A549 (cell line): Measurements from ENCODE around the gene NTMT2. TPM values are rescaled to one million over a fixed set of nuclear protein-coding genes. Genes with fewer than 3 reads are reported as not detected.

Experiments
- ATAC-seq, 2 experiments: fragments of 200-7000 bp in 1 of 2; fragments of >200 bp in 1 of 2; cut with Nextera tagmentation in 1 of 2; cut with Tn5 transposase in 1 of 2; 3 replicates each; pipeline versions ENCODE4 v1.8.0 to v1.9.1; 2018 to 2020; ENCODE audit warnings: mild to moderate bottlenecking in 1 of 2, moderate library complexity in 1 of 2
- CTCF ChIA-PET: fragments of 300-600 bp; sonication (Branson Sonifier 250); formaldehyde crosslinking; extraction: SDS; loops from one replicate; lab custom pipeline; 2021; ENCODE audit warnings: antibody characterized with exemption, inconsistent platforms; lab: Yijun Ruan, JAX
- POLR2A ChIA-PET: fragments of 350-600 bp; formaldehyde crosslinking; extraction: SDS; loops from one replicate; lab custom pipeline; 2021; ENCODE audit warnings: antibody characterized with exemption, inconsistent platforms; lab: Yijun Ruan, JAX
- DNase-seq, 2 experiments: peaks; one replicate each; pipeline versions ENCODE4 v3.0.0 to v3.0.0-alpha.2; 2011 to 2016; ENCODE audit warnings: low read depth in 1 of 2, low spot score in 1 of 2
- FAIRE-seq: peaks from 2 replicates; lab custom pipeline; 2011; peaks lifted over from hg19 to GRCh38; lab: Jason Lieb, UNC
- H3K27ac ChIP-seq, 2 experiments: fragments of >200 bp; sonication (Bioruptor Twin); formaldehyde crosslinking; 3 replicates each; pipeline ENCODE4 v1.5.1; 2016 to 2017
- H3K4me1 ChIP-seq: fragments of >200 bp; sonication (Bioruptor Twin); formaldehyde crosslinking; 3 replicates; pipeline ENCODE4 v1.6.1; 2016
- H3K4me2 ChIP-seq: fragments of >200 bp; sonication (Bioruptor Twin); formaldehyde crosslinking; 3 replicates; pipeline ENCODE4 v1.6.1; 2016
- H3K4me3 ChIP-seq: fragments of >200 bp; sonication (Bioruptor Twin); formaldehyde crosslinking; 3 replicates; pipeline ENCODE4 v1.5.1; 2016
- H3K9me3 ChIP-seq: fragments of >200 bp; sonication (Bioruptor Twin); formaldehyde crosslinking; 3 replicates; pipeline ENCODE4 v1.6.1; 2016
- CHD4 ChIP-seq: fragments of 200-600 bp; sonication (generic); IDR thresholded peaks from 2 replicates; pipeline ENCODE4 v1.6.1; 2016; ENCODE audit warnings: antibody characterized with exemption, mild to moderate bottlenecking, borderline replicate concordance
- EP300 ChIP-seq, 2 experiments: fragments of >200 bp; sonication (Bioruptor Twin); formaldehyde crosslinking; IDR thresholded peaks; 2 replicates in 1 of 2; 3 replicates in 1 of 2; pipeline ENCODE4 v1.6.1; 2016 to 2017
- FOSB ChIP-seq: fragments of 250-450 bp; sonication (Bioruptor Pico); IDR thresholded peaks from 2 replicates; pipeline ENCODE4 v1.5.0; 2020; ENCODE audit warnings: mild to moderate bottlenecking, moderate library complexity
- FOSL2 ChIP-seq, 2 experiments: fragments of 450-650 bp in 1 of 2; fragments of >200 bp in 1 of 2; sonication (Bioruptor Twin) in 1 of 2; formaldehyde crosslinking; IDR thresholded peaks; 2 replicates each; pipeline versions ENCODE4 v1.5.0 to v1.6.1; 2016 to 2020; ENCODE audit warnings: mild to moderate bottlenecking in 1 of 2, moderate library complexity in 1 of 2
- FOXS1 ChIP-seq: fragments of 250-450 bp; sonication (Bioruptor Pico); IDR thresholded peaks from 2 replicates; pipeline ENCODE4 v1.5.0; 2020; ENCODE audit warnings: mild to moderate bottlenecking, moderate library complexity
- GATA3 ChIP-seq: IDR thresholded peaks from 2 replicates; pipeline ENCODE4 v1.6.1; 2012; ENCODE audit warnings: borderline replicate concordance
- HOXB13 ChIP-seq: fragments of 250-450 bp; sonication (Bioruptor Pico); IDR thresholded peaks from 2 replicates; pipeline ENCODE4 v1.5.0; 2020; ENCODE audit warnings: low read depth, mild to moderate bottlenecking, moderate library complexity
- NR3C1 ChIP-seq: fragments of >200 bp; sonication (Bioruptor Twin); formaldehyde crosslinking; IDR thresholded peaks from 3 replicates; pipeline ENCODE4 v1.6.1; 2017
- POLR2AphosphoS2 ChIP-seq: conservative IDR thresholded peaks from 2 replicates; pipeline ENCODE4 v1.6.1; 2012; ENCODE audit warnings: low read length, improper control_type of control experiment, inconsistent platforms
- ZFP36 ChIP-seq: fragments of 450-650 bp; IDR thresholded peaks from 2 replicates; pipeline ENCODE4 v1.6.1; 2014; ENCODE audit warnings: borderline replicate concordance; ENCODE audit not compliant: partially characterized antibody
- ZSCAN20 ChIP-seq: fragments of 250-450 bp; sonication (Bioruptor Pico); IDR thresholded peaks from 2 replicates; pipeline ENCODE4 v1.8.0; 2022; ENCODE audit warnings: mild to moderate bottlenecking, moderate library complexity
- WGBS: methylation state at CpG from one replicate; pipeline ENCODE4 v1.1.6; 2017; ENCODE audit errors: missing lambda C conversion rate; 5-methylcytosine and 5-hydroxymethylcytosine counted together
- polyA plus RNA-seq, 4 experiments: library from polyadenylated mRNA; depleted of rRNA in 3 of 4; stranded (reverse); fragments of >200 nt; fragmentation: RNase III in 1 of 4; extraction: RNeasy Plus Mini Kit Qiagen cat#74134 plus additional on column Dnase treatment in 1 of 4; gene quantifications; 2 replicates in 3 of 4; 3 replicates in 1 of 4; pipeline ENCODE4 v1.2.3, GENCODE V29; 2011 to 2017
- TF ChIP-seq, protein P1 (sequence below): fragments of 200-600 bp; sonication (generic); IDR thresholded peaks from 2 replicates; pipeline ENCODE4 v1.6.1; 2016; ENCODE audit warnings: antibody characterized with exemption, mild to moderate bottlenecking, moderate library complexity
- TF ChIP-seq, protein P2 (sequence below): IDR thresholded peaks from 2 replicates; pipeline ENCODE4 v1.6.1; 2012
- TF ChIP-seq, protein P3 (sequence below): fragments of 150-350 bp; IDR thresholded peaks from 2 replicates; pipeline ENCODE4 v1.6.1; 2014; ENCODE audit warnings: low read depth, mild to moderate bottlenecking, low read length

NTMT2 gene
- polyA plus RNA-seq, 2 of the 4 experiments (the other 2 are of a cell fraction) = not detected

DNA sequence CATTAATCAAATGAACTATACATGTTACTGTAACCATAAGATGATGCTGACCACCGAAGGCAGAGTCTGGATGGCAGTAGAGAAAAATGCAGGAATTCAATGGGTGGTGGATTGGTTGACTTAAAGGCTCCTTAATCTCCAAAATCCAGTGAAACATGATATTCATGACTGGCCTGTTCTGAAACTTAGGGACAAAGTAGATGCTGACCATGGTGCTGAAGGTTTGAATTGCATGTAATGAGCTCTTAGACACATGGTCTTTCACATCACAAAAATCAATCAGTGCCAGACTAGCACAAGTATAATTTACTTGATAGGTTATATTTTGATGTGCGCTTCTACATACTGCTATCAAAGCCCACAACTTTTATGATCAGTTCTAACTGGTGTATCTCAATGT, 30.9 kb upstream of the NTMT2 start:
- Histone ChIP-seq H3K4me1 (no peaks in the 10 kb centered on the region), H3K4me2 (no peak overlapping the region), H3K27ac (no peak overlapping the region), H3K9me3 (no peaks in the 10 kb centered on the region), H3K4me3 (no peak overlapping the region)
- ChIA-PET POLR2A (no interaction called here), CTCF (no interaction called here)
- no peak for DNase-seq
- TF ChIP-seq POLR2AphosphoS2 = no peak
- TF ChIP-seq, protein P1, sequence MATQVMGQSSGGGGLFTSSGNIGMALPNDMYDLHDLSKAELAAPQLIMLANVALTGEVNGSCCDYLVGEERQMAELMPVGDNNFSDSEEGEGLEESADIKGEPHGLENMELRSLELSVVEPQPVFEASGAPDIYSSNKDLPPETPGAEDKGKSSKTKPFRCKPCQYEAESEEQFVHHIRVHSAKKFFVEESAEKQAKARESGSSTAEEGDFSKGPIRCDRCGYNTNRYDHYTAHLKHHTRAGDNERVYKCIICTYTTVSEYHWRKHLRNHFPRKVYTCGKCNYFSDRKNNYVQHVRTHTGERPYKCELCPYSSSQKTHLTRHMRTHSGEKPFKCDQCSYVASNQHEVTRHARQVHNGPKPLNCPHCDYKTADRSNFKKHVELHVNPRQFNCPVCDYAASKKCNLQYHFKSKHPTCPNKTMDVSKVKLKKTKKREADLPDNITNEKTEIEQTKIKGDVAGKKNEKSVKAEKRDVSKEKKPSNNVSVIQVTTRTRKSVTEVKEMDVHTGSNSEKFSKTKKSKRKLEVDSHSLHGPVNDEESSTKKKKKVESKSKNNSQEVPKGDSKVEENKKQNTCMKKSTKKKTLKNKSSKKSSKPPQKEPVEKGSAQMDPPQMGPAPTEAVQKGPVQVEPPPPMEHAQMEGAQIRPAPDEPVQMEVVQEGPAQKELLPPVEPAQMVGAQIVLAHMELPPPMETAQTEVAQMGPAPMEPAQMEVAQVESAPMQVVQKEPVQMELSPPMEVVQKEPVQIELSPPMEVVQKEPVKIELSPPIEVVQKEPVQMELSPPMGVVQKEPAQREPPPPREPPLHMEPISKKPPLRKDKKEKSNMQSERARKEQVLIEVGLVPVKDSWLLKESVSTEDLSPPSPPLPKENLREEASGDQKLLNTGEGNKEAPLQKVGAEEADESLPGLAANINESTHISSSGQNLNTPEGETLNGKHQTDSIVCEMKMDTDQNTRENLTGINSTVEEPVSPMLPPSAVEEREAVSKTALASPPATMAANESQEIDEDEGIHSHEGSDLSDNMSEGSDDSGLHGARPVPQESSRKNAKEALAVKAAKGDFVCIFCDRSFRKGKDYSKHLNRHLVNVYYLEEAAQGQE = peak; percentile 87
- FAIRE-seq = no peak
- no peak for ATAC-seq
- WGBS = 0% methylated on average over 2 of the region's 2 CpGs

DNA sequence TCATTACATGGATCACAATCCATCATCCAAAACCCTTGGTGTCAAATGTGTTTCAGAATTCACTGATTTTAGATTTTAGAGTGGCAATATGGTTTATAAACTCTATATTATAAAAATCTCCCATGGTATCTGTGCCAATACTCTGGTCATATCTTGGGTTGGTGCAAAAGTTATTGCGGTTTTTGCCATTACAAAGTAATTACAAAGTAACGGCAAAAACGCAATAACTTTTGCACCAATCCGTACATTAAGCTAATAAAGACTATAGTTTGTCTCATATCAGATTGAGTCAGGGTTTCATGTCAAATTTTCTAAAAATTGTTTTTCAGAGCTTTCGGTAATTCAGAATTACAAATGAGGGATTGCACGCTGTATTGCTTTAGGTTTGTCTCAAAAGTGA, 23.4 kb upstream of the NTMT2 start:
- Histone ChIP-seq H3K9me3 (no peaks in the 10 kb centered on the region), H3K4me3 (no peak overlapping the region), H3K4me2 (no peak overlapping the region)
- no peak for FAIRE-seq
- no peak for ATAC-seq
- 61% methylated on average over 6 of the region's 6 CpGs for WGBS
- DNase-seq = no peak
- POLR2A ChIA-PET = no interaction called here
- no peak for TF ChIP-seq NR3C1
- TF ChIP-seq, all 56 proteins: peak for 0
- CTCF ChIA-PET = no interaction called here
- Histone ChIP-seq H3K4me1 (no peaks in the 10 kb centered on the region), H3K27ac (no peak overlapping the region)

DNA sequence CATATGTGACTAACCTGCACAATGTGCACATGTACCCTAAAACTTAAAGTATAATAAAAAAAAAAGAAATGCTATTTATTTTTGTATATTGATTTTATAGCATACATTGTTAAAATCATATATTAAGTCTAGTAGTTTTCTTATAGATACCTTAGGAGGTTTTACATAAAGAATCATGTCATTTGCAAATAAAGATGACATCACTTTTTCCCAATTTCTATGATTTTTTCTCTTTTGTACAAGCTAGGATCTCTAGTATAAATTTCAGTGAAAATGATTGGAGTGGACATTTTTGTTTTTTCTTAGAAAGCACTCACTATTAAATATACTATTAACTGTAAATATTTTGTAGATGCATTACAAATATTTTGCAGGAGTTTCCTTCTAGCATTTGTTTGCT, 20.5 kb upstream of the NTMT2 start:
- no peak overlapping the region for H3K4me3 ChIP-seq
- no peak overlapping the region for H3K27ac ChIP-seq
- TF ChIP-seq GATA3 (no peak), CHD4 (no peak)
- TF ChIP-seq, all 56 proteins: peak for 0
- Histone ChIP-seq H3K4me2 (no peak overlapping the region), H3K4me1 (no peaks in the 10 kb centered on the region), H3K9me3 (no peaks in the 10 kb centered on the region)
- ChIA-PET POLR2A (no interaction called here), CTCF (no interaction called here)
- FAIRE-seq (no peak), ATAC-seq (no peak), DNase-seq (no peak)

- DNase-seq = peak in 1 of 2 experiments; percentile 3
- 6% methylated on average over 4 of the region's 4 CpGs for WGBS
- FAIRE-seq = no peak
- no peaks in the 10 kb centered on the region for H3K4me1 ChIP-seq
- H3K4me3 ChIP-seq = no peak overlapping the region
- ChIA-PET POLR2A (no interaction called here), CTCF (interaction anchor here (0.7 kb wide), 1 partner anchor 52 kb away, joined by 3 read pairs; the partner anchor contains the start of gene KIFAP3)
- no peak overlapping the region for H3K27ac ChIP-seq
- no peaks in the 10 kb centered on the region for H3K9me3 ChIP-seq
- no peak overlapping the region for H3K4me2 ChIP-seq
- peak; percentile 57 to 62; a peak in 5 of 6 replicates for ATAC-seq
- TF ChIP-seq ZSCAN20 (CRISPR knock-in tag) = no peak
- TF ChIP-seq EP300 (IDR thresholded peaks at IDR 0.05) = no peak
These were observed 19.1 kb upstream of the NTMT2 start for GRCh38 chr1:170126696-170127095.

DNA sequence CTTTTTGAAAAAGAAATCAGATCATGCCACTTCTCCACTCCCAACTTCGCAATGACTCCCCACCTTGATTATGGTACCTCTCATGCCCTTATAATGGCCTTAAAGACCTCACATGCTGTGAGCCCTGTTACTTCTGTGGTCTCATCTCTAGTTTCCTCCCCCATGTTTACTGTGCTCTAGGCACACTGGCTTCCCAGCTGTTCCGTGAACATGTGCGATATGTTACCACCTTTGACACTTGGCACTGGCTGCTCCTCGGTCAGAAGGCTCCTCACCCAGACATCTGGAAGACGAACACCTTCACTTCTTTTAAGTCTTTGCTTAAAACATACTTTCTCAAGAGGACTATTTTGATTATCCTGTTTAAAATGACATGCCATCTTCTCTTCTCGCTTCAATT, 14.3 kb upstream of the NTMT2 start:
- ATAC-seq (no peak), FAIRE-seq (no peak)
- ChIA-PET CTCF (no interaction called here), POLR2A (no interaction called here)
- no peak overlapping the region for H3K27ac ChIP-seq
- H3K4me3 ChIP-seq = no peak overlapping the region
- no peak for TF ChIP-seq FOXS1 (CRISPR knock-in tag)
- TF ChIP-seq, protein P2, sequence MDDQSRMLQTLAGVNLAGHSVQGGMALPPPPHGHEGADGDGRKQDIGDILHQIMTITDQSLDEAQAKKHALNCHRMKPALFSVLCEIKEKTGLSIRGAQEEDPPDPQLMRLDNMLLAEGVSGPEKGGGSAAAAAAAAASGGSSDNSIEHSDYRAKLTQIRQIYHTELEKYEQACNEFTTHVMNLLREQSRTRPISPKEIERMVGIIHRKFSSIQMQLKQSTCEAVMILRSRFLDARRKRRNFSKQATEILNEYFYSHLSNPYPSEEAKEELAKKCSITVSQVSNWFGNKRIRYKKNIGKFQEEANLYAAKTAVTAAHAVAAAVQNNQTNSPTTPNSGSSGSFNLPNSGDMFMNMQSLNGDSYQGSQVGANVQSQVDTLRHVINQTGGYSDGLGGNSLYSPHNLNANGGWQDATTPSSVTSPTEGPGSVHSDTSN = no peak
- no peak for TF ChIP-seq FOSL2 (IDR thresholded peaks at IDR 0.05)
- no peak for TF ChIP-seq FOSL2 (CRISPR knock-in tag; IDR thresholded peaks at IDR 0.05)
- no peak for TF ChIP-seq HOXB13 (CRISPR knock-in tag)
- no peak for TF ChIP-seq FOSB
- TF ChIP-seq, protein P3, sequence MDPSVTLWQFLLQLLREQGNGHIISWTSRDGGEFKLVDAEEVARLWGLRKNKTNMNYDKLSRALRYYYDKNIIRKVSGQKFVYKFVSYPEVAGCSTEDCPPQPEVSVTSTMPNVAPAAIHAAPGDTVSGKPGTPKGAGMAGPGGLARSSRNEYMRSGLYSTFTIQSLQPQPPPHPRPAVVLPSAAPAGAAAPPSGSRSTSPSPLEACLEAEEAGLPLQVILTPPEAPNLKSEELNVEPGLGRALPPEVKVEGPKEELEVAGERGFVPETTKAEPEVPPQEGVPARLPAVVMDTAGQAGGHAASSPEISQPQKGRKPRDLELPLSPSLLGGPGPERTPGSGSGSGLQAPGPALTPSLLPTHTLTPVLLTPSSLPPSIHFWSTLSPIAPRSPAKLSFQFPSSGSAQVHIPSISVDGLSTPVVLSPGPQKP = no peak
- no peak for TF ChIP-seq ZFP36
- TF ChIP-seq, all 56 proteins: peak for 0
- WGBS = 36% methylated on average over 6 of the region's 6 CpGs
- Histone ChIP-seq H3K9me3 (no peaks in the 10 kb centered on the region), H3K4me2 (no peak overlapping the region), H3K4me1 (no peaks in the 10 kb centered on the region)
- DNase-seq = no peak
